Amniotic stem cell (primary cell): Measurements from ENCODE around the gene GRHL1.
"Not testable (repeated sequence)": the region's sequence is repeated elsewhere in the genome, so short reads cannot be mapped to it uniquely, and the experiment has no call there.

ENCODE experiments used
- DNase-seq: peaks from one replicate; lab custom pipeline; 2025; lab: John Stamatoyannopoulos, UW

The GRHL1 gene

GRCh38 chr2:9951522-9952285 lies at the start of gene GRHL1:
TSS of gene GRHL1 (plus strand) at chr2:9951693. CDS start at chr2:9951834, 141 bp downstream.
- DNase-seq = peak; percentile 66

DNA sequence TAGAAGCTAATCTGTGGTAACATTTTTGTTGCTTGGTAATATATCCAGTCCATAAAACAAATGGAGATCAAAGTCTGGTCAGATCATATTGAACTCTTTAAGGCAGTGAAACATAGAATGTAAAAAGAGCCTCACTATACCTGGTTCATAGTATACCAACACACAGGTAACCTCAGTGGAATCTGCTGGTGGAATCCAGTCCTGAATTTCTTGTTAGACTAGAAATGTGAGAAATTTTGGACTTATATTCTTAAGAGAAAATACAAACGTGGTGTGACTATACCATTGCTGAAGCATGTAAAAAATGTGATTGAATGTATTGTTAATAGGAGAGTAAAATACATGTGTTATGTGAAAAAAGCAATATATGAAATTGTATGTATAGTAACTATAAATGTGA lies 46.1 kb upstream of the GRHL1 start:
- DNase-seq = no peak

- no peak for DNase-seq
Observed at GRCh38 chr2:9907402-9907801, 44.1 kb upstream of the GRHL1 start.

DNA sequence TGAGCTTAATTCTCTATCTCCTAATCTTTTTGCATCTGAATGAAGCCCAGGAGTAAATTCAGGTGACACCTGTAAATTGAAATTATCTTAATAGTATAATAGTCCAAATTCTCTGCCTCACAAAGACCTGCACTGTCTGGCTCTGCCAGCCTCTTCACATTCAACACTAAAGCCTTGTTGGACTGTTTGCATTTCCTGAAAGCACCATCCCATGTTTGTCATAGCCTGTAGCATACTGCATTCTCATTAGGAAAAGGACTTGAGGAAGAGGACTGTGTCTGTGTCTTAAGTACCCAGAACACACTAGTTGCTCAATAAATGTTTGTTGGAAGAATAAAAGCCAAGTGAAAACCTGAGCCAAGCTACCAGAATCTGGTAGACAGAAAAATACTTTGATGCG lies 42.9 kb upstream of the GRHL1 start:
- DNase-seq = no peak

- DNase-seq = no peak
Observed at GRCh38 chr2:9909106-9909505, 42.4 kb upstream of the GRHL1 start.

GRCh38 chr2:9910699-9911098 lies 40.8 kb upstream of the GRHL1 start:
- DNase-seq = no peak

DNA sequence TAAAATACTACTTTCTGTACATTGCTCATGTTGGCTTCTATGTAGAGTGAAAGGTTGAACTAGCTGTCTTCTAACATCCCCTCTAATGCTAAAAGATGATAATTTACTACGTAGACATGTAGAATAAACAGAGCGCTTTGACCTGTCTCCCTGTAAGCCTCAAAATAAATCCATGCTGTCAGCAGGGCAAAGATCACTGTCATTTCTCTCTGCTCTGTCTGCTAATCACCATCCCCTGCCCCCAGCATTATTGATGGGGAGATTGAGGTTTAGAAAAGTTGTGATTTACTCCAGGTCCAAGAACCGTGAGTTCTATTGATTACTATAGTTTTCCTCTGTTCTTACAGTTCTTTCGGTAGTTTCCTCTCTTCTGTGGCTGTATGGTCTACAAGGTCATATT lies 39.0 kb upstream of the GRHL1 start:
- no peak for DNase-seq

DNA sequence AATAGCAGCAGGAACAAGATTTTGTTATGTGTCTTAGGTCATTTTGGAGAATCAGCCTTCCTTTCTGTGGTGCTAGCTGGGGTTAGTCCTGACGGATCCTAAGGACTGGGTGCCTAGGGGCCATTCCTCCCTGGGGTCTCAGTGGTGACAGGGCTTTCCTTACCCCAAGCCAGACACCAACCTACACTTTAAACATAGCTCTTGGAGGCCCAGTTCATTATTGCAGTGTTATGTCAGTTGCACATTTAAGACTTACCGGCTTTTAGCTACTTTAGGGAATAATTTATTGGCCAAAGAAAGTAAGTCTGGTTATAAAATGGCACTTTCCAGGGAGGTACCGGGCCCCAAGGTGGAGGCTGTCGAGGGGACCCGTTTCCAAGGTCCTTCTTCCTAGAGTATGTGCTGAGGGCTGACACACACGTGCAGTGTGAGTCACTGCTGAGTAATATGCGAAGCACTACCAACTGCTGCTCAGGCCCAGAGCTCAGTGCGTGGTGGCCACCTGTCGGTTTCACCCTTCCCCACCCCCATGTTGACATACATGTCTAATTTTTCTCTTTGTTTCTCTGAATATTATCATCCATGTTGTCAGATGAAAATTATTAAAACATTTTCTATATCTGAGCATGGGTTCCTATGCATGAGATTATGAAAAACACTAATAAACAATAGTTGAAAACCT lies 37.0 kb upstream of the GRHL1 start:
- DNase-seq = peak; percentile 0

- no peak for DNase-seq
Observed at GRCh38 chr2:9918275-9918674, 33.2 kb upstream of the GRHL1 start.

- DNase-seq = no peak
Observed at GRCh38 chr2:9919512-9919911, 32.0 kb upstream of the GRHL1 start.

- DNase-seq = not testable (repeated sequence)
Observed at GRCh38 chr2:9927020-9927419, 24.5 kb upstream of the GRHL1 start.

- no peak for DNase-seq
Observed at GRCh38 chr2:9937258-9937657, 14.2 kb upstream of the GRHL1 start.

DNA sequence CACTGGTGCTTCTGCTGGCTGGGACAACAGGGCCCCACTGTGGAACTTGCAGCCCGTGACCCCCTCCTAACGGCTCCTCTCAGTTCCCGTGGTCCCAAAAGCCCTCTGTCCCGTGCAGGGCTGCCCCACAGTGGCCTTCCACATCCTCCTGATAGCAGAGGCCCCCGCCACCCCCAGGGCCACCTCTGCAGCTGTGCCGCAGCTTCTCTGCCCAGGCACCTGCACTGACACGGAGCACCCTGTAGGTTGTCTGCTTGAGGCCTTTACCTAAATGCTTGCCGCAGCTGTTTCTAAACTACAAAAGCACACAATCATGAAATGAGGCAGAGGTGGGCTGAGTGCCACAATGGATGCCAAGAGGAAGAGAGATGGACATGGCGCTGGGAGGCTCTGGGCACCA lies 13.5 kb upstream of the GRHL1 start:
- DNase-seq = no peak

- DNase-seq = no peak
Observed at GRCh38 chr2:9939587-9940485, 11.7 kb upstream of the GRHL1 start.

- DNase-seq = no peak
Observed at GRCh38 chr2:9941196-9941995, 10.1 kb upstream of the GRHL1 start.

GRCh38 chr2:9941996-9942390 lies 9.5 kb upstream of the GRHL1 start:
- DNase-seq = no peak

DNA sequence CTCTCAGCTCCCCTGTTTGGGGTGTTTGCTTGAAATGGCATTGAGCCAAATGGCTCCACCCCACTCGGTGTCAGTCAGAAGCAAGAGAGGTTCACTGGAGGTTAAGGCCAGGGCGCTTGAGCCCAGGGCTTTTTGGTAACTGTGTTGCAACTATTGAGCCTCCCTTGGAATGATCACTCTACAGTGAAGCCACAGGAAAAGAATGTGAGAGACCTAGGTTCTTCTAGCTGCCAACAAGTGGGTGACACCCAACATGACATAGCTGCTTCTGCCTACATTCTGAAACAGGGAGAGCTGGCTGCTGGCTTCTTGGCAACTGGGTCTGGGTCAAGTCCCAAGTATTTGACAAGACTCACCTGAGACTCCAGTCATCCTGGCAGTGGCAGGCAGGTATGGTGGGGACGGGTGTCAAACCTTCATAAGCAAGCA lies 7.1 kb upstream of the GRHL1 start:
- DNase-seq = no peak

DNA sequence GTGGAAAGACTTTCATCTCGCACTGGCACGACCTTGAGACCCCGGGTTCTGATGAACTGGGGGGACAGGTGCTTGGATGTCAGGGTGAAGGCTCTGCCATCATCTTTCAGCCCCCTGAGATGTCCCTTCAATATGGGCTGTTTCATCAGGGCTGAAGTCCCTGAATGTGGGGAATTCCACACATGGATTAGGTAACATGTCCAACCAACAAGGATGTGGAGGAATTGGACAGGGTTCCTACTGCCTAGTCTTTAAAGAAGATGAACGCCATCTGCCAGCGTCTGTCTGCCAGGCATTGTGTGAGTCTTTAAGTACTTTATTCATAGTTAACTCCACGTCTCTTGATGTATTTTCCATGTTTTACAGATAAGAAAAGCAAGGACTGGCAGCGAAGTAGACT lies 5.9 kb upstream of the GRHL1 start:
- DNase-seq = no peak

GRCh38 chr2:9946076-9946475 lies 5.4 kb upstream of the GRHL1 start:
- no peak for DNase-seq

DNA sequence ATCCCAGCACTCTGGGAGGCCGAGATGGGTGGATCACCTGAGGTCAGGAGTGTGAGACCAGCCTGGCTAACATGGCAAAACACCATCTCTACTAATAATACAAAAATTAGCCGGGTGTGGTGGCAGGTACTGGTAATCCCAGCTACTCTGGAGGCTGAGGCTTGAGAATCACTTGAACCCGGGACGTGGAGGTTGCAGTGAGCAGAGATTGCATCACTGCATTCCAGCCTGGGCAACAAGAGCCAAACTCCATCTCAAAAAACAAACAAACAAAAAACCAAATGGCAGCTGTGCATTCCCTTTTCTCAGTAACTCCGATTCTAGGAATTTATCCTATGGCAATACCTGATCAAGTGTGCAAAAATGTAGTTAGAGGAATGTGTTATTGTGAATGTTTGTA lies 4.7 kb upstream of the GRHL1 start:
- DNase-seq = no peak

DNA sequence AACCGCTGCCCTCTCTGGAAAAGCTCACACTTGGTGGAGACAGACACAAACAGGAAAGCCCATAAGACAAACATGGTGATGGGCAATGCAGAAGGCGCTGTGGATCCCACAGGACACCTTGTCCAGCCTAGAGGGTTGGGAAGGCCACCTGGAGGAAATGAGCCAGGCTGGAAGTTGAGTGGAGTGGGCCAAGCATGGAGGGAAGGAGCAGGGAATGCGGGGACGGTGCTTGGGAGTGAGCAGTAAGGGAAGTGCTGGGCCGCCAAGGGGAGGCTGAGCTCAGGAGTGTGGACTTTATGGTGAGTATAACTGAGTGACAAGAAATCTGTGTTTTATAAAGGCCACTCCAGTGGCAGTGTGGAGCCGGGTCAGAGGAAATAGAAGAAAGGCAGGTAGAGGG lies 2.8 kb upstream of the GRHL1 start:
- no peak for DNase-seq
